Karpas-422 (cell line): ENCODE results near the gene LRBA. TPM values are rescaled to one million over a fixed set of nuclear protein-coding genes. Genes with fewer than 3 reads are reported as not detected.

Experiments
- DNase-seq: peaks from one replicate; pipeline ENCODE4 v3.0.0-alpha.2; 2015
- H2AFZ ChIP-seq: fragments of 200-600 bp; sonication (generic); 2 replicates; pipeline ENCODE4 v1.6.1; 2014; ENCODE audit warnings: antibody characterized with exemption, low read length, mixed read lengths
- H3K27ac ChIP-seq: fragments of 200-600 bp; sonication (generic); 2 replicates; pipeline ENCODE4 v1.5.1; 2014; ENCODE audit warnings: mild to moderate bottlenecking, low read length, moderate library complexity
- H3K27me3 ChIP-seq: fragments of 200-600 bp; sonication (generic); 2 replicates; pipeline ENCODE4 v1.6.1; 2014; ENCODE audit warnings: low read length, mixed read lengths
- H3K36me3 ChIP-seq: fragments of 200-600 bp; sonication (generic); 2 replicates; pipeline ENCODE4 v1.6.1; 2014; ENCODE audit warnings: low read length, mixed read lengths; ENCODE audit not compliant: insufficient read depth
- H3K4me1 ChIP-seq: fragments of 200-600 bp; sonication (generic); 2 replicates; pipeline ENCODE4 v1.6.1; 2014; ENCODE audit warnings: mild to moderate bottlenecking, low read length, mixed read lengths
- H3K4me2 ChIP-seq: fragments of 200-600 bp; sonication (generic); 2 replicates; pipeline ENCODE4 v1.6.1; 2014; ENCODE audit warnings: low read length, low read depth, mild to moderate bottlenecking; ENCODE audit not compliant: poor library complexity, severe bottlenecking
- H3K4me3 ChIP-seq: fragments of 200-600 bp; sonication (generic); 2 replicates; pipeline ENCODE4 v1.5.1; 2014; ENCODE audit warnings: mild to moderate bottlenecking, antibody characterized with exemption, low read length, mixed read lengths
- H3K79me2 ChIP-seq: fragments of 200-600 bp; sonication (generic); 2 replicates; pipeline ENCODE4 v1.6.1; 2014; ENCODE audit warnings: mild to moderate bottlenecking, low read length, mixed read lengths
- H3K9ac ChIP-seq: fragments of 200-600 bp; sonication (generic); 2 replicates; pipeline ENCODE4 v1.6.0; 2014; ENCODE audit warnings: low read length
- H3K9me2 ChIP-seq: fragments of 200-600 bp; sonication (generic), shearing (Covaris generic); replicated peaks from 2 replicates; pipeline ENCODE4 v1.6.0; 2014; ENCODE audit warnings: mild to moderate bottlenecking, low read length, moderate library complexity; ENCODE audit not compliant: insufficient read depth
- H3K9me3 ChIP-seq: fragments of 300-700, 200-600 bp; sonication (generic); 2 replicates; pipeline ENCODE4 v1.6.1; 2014; ENCODE audit warnings: low read length, mixed read lengths
- H4K20me1 ChIP-seq: fragments of 200-600 bp; sonication (generic); 2 replicates; pipeline ENCODE4 v1.6.1; 2014; ENCODE audit warnings: mild to moderate bottlenecking, antibody characterized with exemption, low read length, low read depth; ENCODE audit not compliant: insufficient read depth
- total RNA-seq: library from RNA; depleted of rRNA; stranded (reverse); fragments of >200 nt; shearing (Covaris generic); gene quantifications from 2 replicates; pipeline ENCODE4 v1.2.3, GENCODE V29; 2014; ENCODE audit warnings: low replicate concordance

The LRBA gene
- total RNA-seq, 1 experiment from 2014 or later: 131 TPM

GRCh38 chr4:150497612-150498011 lies 517.5 kb downstream of the LRBA start:
- no peak overlapping the region for H3K4me3 ChIP-seq
- H2AFZ ChIP-seq: no peak overlapping the region
- no peaks in the 10 kb centered on the region for H4K20me1 ChIP-seq
- H3K79me2 ChIP-seq: 0 out of 2 replicates have a peak, but pooled peaks cover 4% of the 10 kb centered on the region
- no peak overlapping the region for H3K4me2 ChIP-seq
- peaks cover 4% of the 10 kb centered on the region; the same call in 1 of the 2 replicates for H3K4me1 ChIP-seq
- no peaks in the 10 kb centered on the region for H3K27me3 ChIP-seq
- no peak overlapping the region for H3K9ac ChIP-seq
- no peaks in the 10 kb centered on the region for H3K9me2 ChIP-seq
- no peak overlapping the region for H3K27ac ChIP-seq
- DNase-seq: no peak
- no peaks in the 10 kb centered on the region for H3K9me3 ChIP-seq
- H3K36me3 ChIP-seq: no peaks in the 10 kb centered on the region

GRCh38 chr4:150495550-150495949 lies 519.5 kb downstream of the LRBA start:
- H2AFZ ChIP-seq: no peak overlapping the region
- H3K9me2 ChIP-seq: no peaks in the 10 kb centered on the region
- no peak overlapping the region for H3K4me2 ChIP-seq
- no peaks in the 10 kb centered on the region for H3K9me3 ChIP-seq
- H4K20me1 ChIP-seq: no peaks in the 10 kb centered on the region
- peaks cover 4% of the 10 kb centered on the region; the same call in 1 of the 2 replicates for H3K4me1 ChIP-seq
- H3K79me2 ChIP-seq: no peaks in the 10 kb centered on the region
- no peak overlapping the region for H3K9ac ChIP-seq
- H3K4me3 ChIP-seq: no peak overlapping the region
- no peaks in the 10 kb centered on the region for H3K36me3 ChIP-seq
- no peaks in the 10 kb centered on the region for H3K27me3 ChIP-seq
- no peak overlapping the region for H3K27ac ChIP-seq
- peak; percentile 54 for DNase-seq

DNA sequence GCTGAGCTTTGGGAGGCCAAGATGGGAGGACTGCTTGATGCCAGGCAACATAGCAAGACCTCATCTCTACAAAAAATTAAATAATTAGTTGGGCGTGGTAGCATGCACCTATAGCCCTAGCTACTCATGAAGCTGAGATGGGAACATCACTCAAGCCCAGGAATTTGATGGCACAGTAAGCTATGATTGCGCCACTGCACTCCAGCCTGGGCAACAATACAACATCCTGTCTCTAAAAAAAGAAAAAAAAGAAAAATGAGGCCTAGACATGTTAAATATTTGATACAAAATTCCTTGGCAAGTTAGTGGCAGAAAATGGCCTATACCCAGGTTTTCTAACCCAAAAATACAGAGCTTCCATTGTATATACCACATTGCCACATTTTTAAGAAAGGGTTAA lies 521.2 kb downstream of the LRBA start:
- H3K4me1 ChIP-seq: peaks cover 4% of the 10 kb centered on the region; the same call in 1 of the 2 replicates
- H3K4me3 ChIP-seq: no peak overlapping the region
- no peaks in the 10 kb centered on the region for H3K27me3 ChIP-seq

DNA sequence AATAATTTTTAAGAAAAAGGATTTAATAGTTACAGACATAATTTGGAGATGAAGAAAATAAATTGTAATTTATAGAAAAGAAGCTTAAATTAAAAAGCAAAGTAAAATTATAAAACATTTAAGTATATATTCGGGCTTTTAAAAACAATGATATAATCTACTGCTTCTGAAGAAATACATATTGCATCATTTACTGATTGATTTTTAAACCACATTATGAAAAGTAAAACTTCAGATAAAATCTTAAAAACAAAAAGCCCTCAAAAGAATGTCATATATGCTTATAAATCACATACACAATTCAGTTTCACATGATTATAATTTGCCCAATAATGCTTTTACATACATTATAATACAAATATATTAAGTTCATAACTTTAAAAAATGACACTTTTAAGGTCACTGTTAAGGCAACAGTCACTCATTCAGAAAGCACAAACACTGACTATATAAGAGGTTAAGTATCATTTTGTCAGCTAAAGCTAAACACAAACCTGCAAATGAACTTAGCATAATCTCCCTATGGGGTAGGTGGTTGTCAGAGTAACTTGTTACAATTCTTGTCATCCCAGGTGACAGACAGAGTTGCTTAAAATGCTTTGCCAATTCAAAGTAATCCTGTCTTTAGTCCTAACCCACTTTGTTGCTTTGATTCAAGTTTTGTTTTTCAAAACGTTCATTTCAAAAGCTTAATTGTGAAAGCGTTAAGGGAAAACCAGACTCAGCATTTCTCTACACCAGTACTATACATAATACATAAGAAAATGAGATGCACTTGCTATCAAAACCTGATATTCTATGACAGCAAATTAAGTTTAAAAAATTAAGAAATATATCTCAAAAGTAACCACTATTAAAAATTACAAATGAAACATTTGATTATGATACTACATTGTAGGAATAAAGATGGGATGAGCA lies 523.7 kb downstream of the LRBA start:
- Histone ChIP-seq H3K9ac (no peak overlapping the region), H3K27ac (no peak overlapping the region), H3K36me3 (no peaks in the 10 kb centered on the region), H3K4me3 (no peak overlapping the region), H3K4me2 (no peak overlapping the region), H3K9me3 (no peaks in the 10 kb centered on the region), H3K27me3 (no peaks in the 10 kb centered on the region), H3K79me2 (no peaks in the 10 kb centered on the region), H3K9me2 (no peaks in the 10 kb centered on the region), H3K4me1 (peaks cover 4% of the 10 kb centered on the region; the same call in 1 of the 2 replicates), H4K20me1 (no peaks in the 10 kb centered on the region), H2AFZ (no peak overlapping the region)
- DNase-seq: no peak

More for the DNA sequence above, 521.2 kb downstream of the LRBA start:
- Histone ChIP-seq H4K20me1 (no peaks in the 10 kb centered on the region), H3K4me2 (no peak overlapping the region), H2AFZ (no peak overlapping the region), H3K9ac (no peak overlapping the region), H3K27ac (no peak overlapping the region), H3K9me3 (no peaks in the 10 kb centered on the region), H3K36me3 (no peaks in the 10 kb centered on the region), H3K79me2 (no peaks in the 10 kb centered on the region), H3K9me2 (no peaks in the 10 kb centered on the region)
- no peak for DNase-seq

GRCh38 chr4:150482581-150482980 lies 532.5 kb downstream of the LRBA start:
- Histone ChIP-seq H3K9me3 (no peaks in the 10 kb centered on the region), H3K79me2 (no peaks in the 10 kb centered on the region), H3K36me3 (no peaks in the 10 kb centered on the region), H3K9me2 (no peaks in the 10 kb centered on the region), H3K4me3 (no peak overlapping the region), H3K27ac (no peak overlapping the region), H3K9ac (no peak overlapping the region), H2AFZ (no peak overlapping the region), H4K20me1 (no peaks in the 10 kb centered on the region), H3K27me3 (no peaks in the 10 kb centered on the region), H3K4me2 (no peak overlapping the region), H3K4me1 (no peaks in the 10 kb centered on the region)
- DNase-seq: no peak

GRCh38 chr4:150479657-150480056 lies 535.4 kb downstream of the LRBA start:
- H3K4me2 ChIP-seq: no peak overlapping the region
- no peaks in the 10 kb centered on the region for H3K4me1 ChIP-seq
- H3K27me3 ChIP-seq: no peaks in the 10 kb centered on the region
- H4K20me1 ChIP-seq: no peaks in the 10 kb centered on the region
- H2AFZ ChIP-seq: no peak overlapping the region
- no peaks in the 10 kb centered on the region for H3K9me2 ChIP-seq
- H3K27ac ChIP-seq: no peak overlapping the region
- H3K36me3 ChIP-seq: no peaks in the 10 kb centered on the region
- H3K9me3 ChIP-seq: no peaks in the 10 kb centered on the region
- H3K79me2 ChIP-seq: no peaks in the 10 kb centered on the region
- DNase-seq: no peak
- no peak overlapping the region for H3K4me3 ChIP-seq
- H3K9ac ChIP-seq: no peak overlapping the region

DNA sequence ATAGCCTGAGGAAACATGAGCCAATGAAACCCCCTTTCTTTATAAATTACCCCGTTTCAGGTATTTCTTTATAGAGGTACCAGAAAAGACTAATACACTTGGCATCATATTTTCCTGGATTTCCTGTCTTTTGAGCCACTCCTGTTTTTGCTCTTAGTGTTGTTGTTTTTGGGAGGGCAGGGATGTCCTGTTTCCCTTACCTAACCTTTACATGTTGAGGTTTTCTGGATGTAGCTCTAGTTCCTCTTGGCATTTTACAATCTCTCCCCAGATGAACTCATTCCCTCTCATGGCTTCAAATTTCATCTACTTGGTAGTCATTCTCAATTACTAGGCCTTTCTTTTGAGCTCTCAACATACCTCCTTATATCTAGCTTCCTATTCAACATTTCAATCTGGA lies 537.2 kb downstream of the LRBA start:
- no peak for DNase-seq
- no peak overlapping the region for H3K27ac ChIP-seq
- H3K4me2 ChIP-seq: no peak overlapping the region
- no peaks in the 10 kb centered on the region for H3K27me3 ChIP-seq
- H2AFZ ChIP-seq: no peak overlapping the region
- H3K36me3 ChIP-seq: no peaks in the 10 kb centered on the region
- no peaks in the 10 kb centered on the region for H3K9me2 ChIP-seq
- H3K4me3 ChIP-seq: no peak overlapping the region
- no peak overlapping the region for H3K9ac ChIP-seq
- no peaks in the 10 kb centered on the region for H3K79me2 ChIP-seq
- no peaks in the 10 kb centered on the region for H3K4me1 ChIP-seq
- H3K9me3 ChIP-seq: no peaks in the 10 kb centered on the region
- no peaks in the 10 kb centered on the region for H4K20me1 ChIP-seq

DNA sequence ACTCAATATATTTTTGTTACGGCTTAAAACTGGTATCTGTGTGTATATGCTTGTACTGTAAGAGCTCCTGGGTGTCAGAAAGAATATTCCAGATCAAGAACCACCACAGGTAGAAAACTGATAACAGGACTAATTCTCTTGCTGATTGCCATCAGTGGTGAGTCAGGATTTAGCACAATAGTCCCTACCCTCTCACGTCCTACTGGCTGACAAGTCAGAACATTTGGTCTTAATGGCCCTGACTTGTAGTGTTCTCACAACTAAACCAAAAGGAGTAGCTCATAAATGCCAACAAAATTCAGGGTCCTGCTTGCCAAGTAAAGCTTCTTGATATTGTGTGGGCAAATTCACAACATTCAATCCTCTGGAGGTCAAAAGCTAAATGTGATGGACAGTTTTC lies 538.3 kb downstream of the LRBA start:
- Histone ChIP-seq H3K4me2 (no peak overlapping the region), H4K20me1 (no peaks in the 10 kb centered on the region), H3K36me3 (no peaks in the 10 kb centered on the region), H3K4me3 (no peak overlapping the region), H3K27ac (no peak overlapping the region), H3K9ac (no peak overlapping the region), H2AFZ (no peak overlapping the region), H3K27me3 (no peaks in the 10 kb centered on the region), H3K4me1 (no peaks in the 10 kb centered on the region), H3K79me2 (no peaks in the 10 kb centered on the region), H3K9me2 (0 out of 2 replicates have a peak, but pooled peaks cover under 1% of the 10 kb centered on the region), H3K9me3 (no peaks in the 10 kb centered on the region)
- DNase-seq: no peak
